ENCODE results near the gene TRABD2B. TPM values are rescaled to one million over a fixed set of nuclear protein-coding genes. Genes with fewer than 3 reads are reported as not detected.

The TRABD2B gene
- total RNA-seq, 1 donor from 2014 or later, result 0.64 TPM

DNA sequence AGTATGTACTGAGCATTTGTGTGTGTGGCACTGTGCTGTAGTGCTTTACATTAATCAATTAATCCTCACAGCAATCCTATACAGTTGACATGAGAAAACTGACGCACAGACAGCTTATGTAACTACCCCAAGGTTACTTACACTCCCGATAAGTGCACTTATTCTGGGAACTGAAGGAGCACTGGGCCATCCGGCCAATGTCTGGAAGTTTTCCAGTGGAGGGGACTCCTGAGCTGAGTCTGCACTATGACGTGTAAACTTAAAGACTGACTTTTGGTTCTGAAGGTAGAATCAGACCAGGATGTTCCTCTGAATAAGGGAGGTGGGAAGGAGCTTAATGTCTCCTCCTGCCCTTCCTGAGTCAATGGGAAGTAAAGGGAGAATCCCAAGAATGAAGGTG, 12.2 kb downstream of the TRABD2B start:
- Mint-ChIP-seq H3K27me3 (ENCODE audit: unreplicated experiment) (peaks cover 12% of the 10 kb centered on the region), H3K4me1 (ENCODE audit: low read depth, unreplicated experiment) (peaks cover 7% of the 10 kb centered on the region)

DNA sequence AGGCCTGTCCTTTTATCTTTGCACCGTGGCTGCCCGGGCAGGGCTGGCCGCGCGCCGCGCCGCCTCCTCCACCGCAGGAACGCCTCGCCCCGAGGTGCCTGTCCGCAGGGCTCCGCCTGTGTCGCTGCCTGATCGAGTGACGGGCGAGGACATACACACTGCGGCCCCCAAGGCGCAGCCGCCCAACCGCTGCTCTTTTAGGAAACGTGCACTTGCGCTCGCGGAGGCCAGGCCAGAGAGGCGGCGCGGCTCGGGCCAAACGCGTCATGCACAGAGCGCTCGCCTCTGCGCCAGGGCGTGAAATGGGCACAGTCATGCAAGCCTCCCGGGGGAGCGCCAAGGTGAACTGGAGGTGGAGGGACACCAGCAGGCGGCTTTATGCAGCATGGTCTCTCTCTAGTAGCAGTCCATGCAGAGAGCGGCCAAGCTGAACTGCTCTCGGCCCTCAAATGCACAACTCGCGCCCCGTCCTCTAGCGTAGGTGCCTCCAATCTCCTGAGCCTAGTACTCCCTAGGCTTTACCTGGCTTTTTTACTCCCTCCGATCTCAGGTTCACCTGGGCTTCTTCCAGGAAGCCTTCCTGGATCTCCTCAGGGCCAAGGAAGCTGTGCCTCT, 12.9 kb downstream of the TRABD2B start:
- DNase-seq, result peak; percentile 42
- Mint-ChIP-seq H3K36me3 (ENCODE audit: unreplicated experiment) (peaks cover 5% of the 10 kb centered on the region), H3K4me1 (ENCODE audit: low read depth, unreplicated experiment) (peaks cover 7% of the 10 kb centered on the region), H3K27ac (ENCODE audit: unreplicated experiment) (no peak overlapping the region), H3K4me3 (ENCODE audit: unreplicated experiment) (peak overlapping the region; percentile 81), H3K27me3 (ENCODE audit: unreplicated experiment) (peaks cover 10% of the 10 kb centered on the region), H3K9me3 (ENCODE audit: unreplicated experiment) (peaks cover 4% of the 10 kb centered on the region)
- TF ChIP-seq, protein P1, sequence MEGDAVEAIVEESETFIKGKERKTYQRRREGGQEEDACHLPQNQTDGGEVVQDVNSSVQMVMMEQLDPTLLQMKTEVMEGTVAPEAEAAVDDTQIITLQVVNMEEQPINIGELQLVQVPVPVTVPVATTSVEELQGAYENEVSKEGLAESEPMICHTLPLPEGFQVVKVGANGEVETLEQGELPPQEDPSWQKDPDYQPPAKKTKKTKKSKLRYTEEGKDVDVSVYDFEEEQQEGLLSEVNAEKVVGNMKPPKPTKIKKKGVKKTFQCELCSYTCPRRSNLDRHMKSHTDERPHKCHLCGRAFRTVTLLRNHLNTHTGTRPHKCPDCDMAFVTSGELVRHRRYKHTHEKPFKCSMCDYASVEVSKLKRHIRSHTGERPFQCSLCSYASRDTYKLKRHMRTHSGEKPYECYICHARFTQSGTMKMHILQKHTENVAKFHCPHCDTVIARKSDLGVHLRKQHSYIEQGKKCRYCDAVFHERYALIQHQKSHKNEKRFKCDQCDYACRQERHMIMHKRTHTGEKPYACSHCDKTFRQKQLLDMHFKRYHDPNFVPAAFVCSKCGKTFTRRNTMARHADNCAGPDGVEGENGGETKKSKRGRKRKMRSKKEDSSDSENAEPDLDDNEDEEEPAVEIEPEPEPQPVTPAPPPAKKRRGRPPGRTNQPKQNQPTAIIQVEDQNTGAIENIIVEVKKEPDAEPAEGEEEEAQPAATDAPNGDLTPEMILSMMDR (IDR thresholded peaks at IDR 0.05; ENCODE audit: partially characterized antibody, unreplicated experiment), result no peak

More for the DNA sequence above, 12.2 kb downstream of the TRABD2B start:
- no peak for DNase-seq
- H3K4me3 Mint-ChIP-seq (ENCODE audit: unreplicated experiment), result no peak overlapping the region
- TF ChIP-seq, protein P1 (IDR thresholded peaks at IDR 0.05; ENCODE audit: partially characterized antibody, unreplicated experiment), result no peak
- H3K9me3 Mint-ChIP-seq (ENCODE audit: unreplicated experiment), result peaks cover 4% of the 10 kb centered on the region
- H3K36me3 Mint-ChIP-seq (ENCODE audit: unreplicated experiment), result peaks cover 5% of the 10 kb centered on the region
- H3K27ac Mint-ChIP-seq (ENCODE audit: unreplicated experiment), result peak overlapping the region; percentile 43

DNA sequence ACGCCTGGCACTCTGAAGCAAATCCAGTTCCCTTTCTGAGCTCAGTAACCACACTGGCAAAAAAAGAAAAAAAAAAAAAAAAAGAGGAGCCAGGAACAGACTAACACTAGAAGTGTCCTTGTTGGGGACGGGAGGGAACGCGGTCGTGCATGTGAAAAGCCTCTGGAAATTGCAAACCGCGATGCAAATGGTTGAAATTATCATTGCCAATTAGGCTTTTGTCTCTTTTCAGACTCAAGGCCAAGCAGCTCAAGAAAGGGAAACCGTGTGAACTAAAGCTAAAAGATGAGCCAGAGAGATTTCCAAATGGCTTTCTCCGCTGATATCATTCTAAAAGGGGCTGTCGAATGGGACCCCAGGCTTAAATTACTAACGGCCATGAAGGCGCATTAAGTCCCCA, 13.5 kb downstream of the TRABD2B start:
- Mint-ChIP-seq H3K36me3 (ENCODE audit: unreplicated experiment) (peaks cover 5% of the 10 kb centered on the region), H3K4me3 (ENCODE audit: unreplicated experiment) (peak overlapping the region; percentile 76), H3K9me3 (ENCODE audit: unreplicated experiment) (peaks cover 4% of the 10 kb centered on the region), H3K27me3 (ENCODE audit: unreplicated experiment) (peaks cover 10% of the 10 kb centered on the region), H3K27ac (ENCODE audit: unreplicated experiment) (no peak overlapping the region), H3K4me1 (ENCODE audit: low read depth, unreplicated experiment) (peaks cover 7% of the 10 kb centered on the region)
- TF ChIP-seq, protein P1 (IDR thresholded peaks at IDR 0.05; ENCODE audit: partially characterized antibody, unreplicated experiment), result no peak
- no peak for DNase-seq

DNA sequence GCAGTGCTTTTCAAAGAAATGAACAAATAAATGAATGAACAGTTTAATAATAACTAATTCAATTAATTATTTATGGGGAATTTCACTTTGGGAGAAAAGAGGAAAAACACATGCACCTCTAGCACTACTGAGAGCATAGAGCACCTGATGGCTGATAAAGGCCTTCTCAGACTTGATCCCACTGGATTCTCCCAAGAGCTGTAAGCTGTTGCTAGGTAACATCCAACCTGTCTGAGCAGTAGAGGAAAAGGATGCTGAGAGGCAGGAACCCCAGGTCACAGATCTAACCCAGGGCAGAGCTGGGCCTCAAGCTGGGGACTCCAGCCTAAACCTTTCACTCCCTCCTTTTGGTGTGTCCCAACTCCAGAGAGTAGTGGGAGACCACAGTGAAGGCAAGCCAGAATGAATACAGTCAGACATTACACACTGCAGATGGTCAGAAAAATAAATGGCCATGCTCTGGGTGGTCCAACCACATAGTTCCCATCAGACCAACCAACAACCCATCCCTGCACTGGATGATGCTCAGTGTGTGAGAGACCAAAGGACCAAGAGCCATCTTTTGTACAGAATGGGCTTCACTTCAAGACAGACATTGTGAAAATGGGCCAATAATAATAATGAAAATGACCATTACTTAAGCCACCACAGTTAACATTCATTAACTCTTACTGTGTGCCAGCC, 15.4 kb downstream of the TRABD2B start:
- TF ChIP-seq, protein P1 (IDR thresholded peaks at IDR 0.05; ENCODE audit: partially characterized antibody, unreplicated experiment), result no peak

DNA sequence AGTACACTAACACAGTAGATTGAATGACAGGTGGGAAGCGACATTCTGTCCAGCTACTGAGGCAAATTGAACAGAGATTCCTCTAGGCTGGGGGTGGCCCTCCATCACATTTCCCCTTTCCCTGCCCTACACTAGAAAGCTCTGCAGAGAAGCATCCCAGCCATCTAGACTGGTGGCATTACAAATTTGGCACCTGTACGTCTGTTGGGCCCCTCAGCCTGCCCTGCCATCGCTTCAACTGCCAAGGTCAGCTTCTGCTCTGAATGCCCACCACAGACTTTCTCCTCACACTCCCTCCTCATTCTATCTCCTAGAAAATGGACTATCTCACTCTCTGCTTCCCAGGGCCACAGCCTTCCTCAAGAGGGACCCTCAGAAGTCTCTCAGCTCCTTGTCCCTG, 16.7 kb downstream of the TRABD2B start:
- peaks cover 10% of the 10 kb centered on the region for H3K27me3 Mint-ChIP-seq (ENCODE audit: unreplicated experiment)
- H3K4me1 Mint-ChIP-seq (ENCODE audit: low read depth, unreplicated experiment), result peaks cover 7% of the 10 kb centered on the region
- no peak overlapping the region for H3K4me3 Mint-ChIP-seq (ENCODE audit: unreplicated experiment)
- no peak overlapping the region for H3K27ac Mint-ChIP-seq (ENCODE audit: unreplicated experiment)
- TF ChIP-seq, protein P1 (IDR thresholded peaks at IDR 0.05; ENCODE audit: partially characterized antibody, unreplicated experiment), result no peak
- H3K9me3 Mint-ChIP-seq (ENCODE audit: unreplicated experiment), result peaks cover 2% of the 10 kb centered on the region
- DNase-seq, result no peak
- H3K36me3 Mint-ChIP-seq (ENCODE audit: unreplicated experiment), result peaks cover 5% of the 10 kb centered on the region

More for the DNA sequence above, 15.4 kb downstream of the TRABD2B start:
- H3K4me1 Mint-ChIP-seq (ENCODE audit: low read depth, unreplicated experiment), result peaks cover 7% of the 10 kb centered on the region
- no peak overlapping the region for H3K27ac Mint-ChIP-seq (ENCODE audit: unreplicated experiment)
- peaks cover 5% of the 10 kb centered on the region for H3K36me3 Mint-ChIP-seq (ENCODE audit: unreplicated experiment)
- H3K9me3 Mint-ChIP-seq (ENCODE audit: unreplicated experiment), result peaks cover 2% of the 10 kb centered on the region
- no peak for DNase-seq
- H3K27me3 Mint-ChIP-seq (ENCODE audit: unreplicated experiment), result peaks cover 10% of the 10 kb centered on the region
- no peak overlapping the region for H3K4me3 Mint-ChIP-seq (ENCODE audit: unreplicated experiment)
